GM12874 (cell line): ENCODE measurements around the gene OPRD1.

Experiments used
- CTCF ChIP-seq: IDR thresholded peaks from 2 replicates; pipeline ENCODE4 v1.5.1; 2011; ENCODE audit warnings: low read depth, mild to moderate bottlenecking, control low read depth, low read length, moderate library complexity; ENCODE audit not compliant: insufficient read depth

The OPRD1 gene

GRCh38 chr1:28779751-28780408 lies 32.1 kb upstream of the OPRD1 start:
- TF ChIP-seq CTCF, result no peak

GRCh38 chr1:28781305-28781704 lies 30.7 kb upstream of the OPRD1 start:
- no peak for TF ChIP-seq CTCF

- no peak for TF ChIP-seq CTCF
These were observed 30.0 kb upstream of the OPRD1 start for GRCh38 chr1:28782011-28782410.

GRCh38 chr1:28783363-28783762 lies 28.6 kb upstream of the OPRD1 start:
- TF ChIP-seq CTCF, result no peak

GRCh38 chr1:28789412-28789811 lies 22.6 kb upstream of the OPRD1 start:
- no peak for TF ChIP-seq CTCF

GRCh38 chr1:28789816-28790215 lies 22.2 kb upstream of the OPRD1 start:
- TF ChIP-seq CTCF, result no peak

- no peak for TF ChIP-seq CTCF
These were observed 21.5 kb upstream of the OPRD1 start for GRCh38 chr1:28790377-28791035.
